ENCODE measurements around the gene ODAM. TPM values are rescaled to one million over a fixed set of nuclear protein-coding genes. Genes with fewer than 3 reads are reported as not detected.

ODAM gene
- total RNA-seq, result not detected

GRCh38 chr4:70195425-70195824 is at the start of gene ODAM:
Gene ODAM (plus strand): TSS chr4:70195725. CDS start chr4:70196544, 819 bp downstream.

DNA sequence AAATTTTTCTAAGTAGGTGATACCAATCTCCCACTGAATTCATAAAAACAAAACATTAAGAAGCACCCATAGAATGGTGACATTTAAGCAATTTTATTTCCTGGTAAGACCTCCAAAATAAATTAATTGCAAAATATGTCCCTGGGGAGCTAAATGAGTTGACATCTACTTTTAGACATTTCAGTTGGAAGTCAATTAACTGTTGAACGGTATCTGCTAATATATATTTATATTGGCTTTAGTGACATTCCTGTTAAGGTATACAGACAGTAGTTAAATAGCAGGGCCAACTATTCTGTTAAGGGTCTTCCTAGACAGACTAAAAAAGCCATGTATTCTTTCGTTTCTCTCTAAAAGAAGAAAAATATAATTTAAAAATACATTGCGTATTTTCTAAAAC is 41.6 kb upstream of the ODAM start, which contains the start of gene PRR27:
Gene PRR27, plus strand, starts transcription at position 301 of the 400 bp plus-strand sequence. CDS start 139 bp downstream, outside the sequence.

GRCh38 chr4:70225824-70226223 is 30.3 kb downstream of the ODAM start, which contains the start of gene FDCSP:
Gene FDCSP (plus strand): TSS chr4:70226124. CDS start chr4:70231195, 5,071 bp downstream.

DNA sequence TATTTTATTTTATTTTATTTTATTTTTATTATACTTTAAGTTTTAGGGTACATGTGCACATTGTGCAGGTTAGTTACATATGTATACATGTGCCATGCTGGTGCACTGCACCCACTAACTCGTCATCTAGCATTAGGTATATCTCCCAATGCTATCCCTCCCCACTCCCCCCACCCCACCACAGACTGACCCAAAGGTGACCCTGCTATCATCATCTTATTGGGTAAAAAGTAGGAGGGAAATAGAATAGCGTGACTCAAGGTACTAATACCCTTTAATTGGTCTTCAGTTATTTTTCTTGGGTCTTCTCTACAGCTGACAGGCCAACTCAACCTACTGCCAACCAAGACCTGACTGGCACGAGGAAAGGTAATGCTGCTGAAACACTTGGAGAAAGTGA is 46.8 kb downstream of the ODAM start, which contains the start of gene CSN3:
Gene CSN3, plus strand, starts transcription at position 301 of the 400 bp plus-strand sequence. CDS start 2,223 bp downstream, outside the sequence.

Other genes starting within 250 kb of the ODAM start
- not detected for gene CSN2, start 230.0 kb upstream of the ODAM start, total RNA-seq
- gene STATH, start 199.8 kb upstream of the ODAM start, total RNA-seq, result not detected
- gene HTN3, start 167.3 kb upstream of the ODAM start, total RNA-seq, result not detected
- not detected for gene HTN1, start 145.3 kb upstream of the ODAM start, total RNA-seq
- 0.22 TPM for gene PRR27, start 41.5 kb upstream of the ODAM start, total RNA-seq
- gene FDCSP, start 30.4 kb downstream of the ODAM start, total RNA-seq, result not detected
- not detected for gene CSN3, start 46.9 kb downstream of the ODAM start, total RNA-seq
- not detected for gene CABS1, start 139.3 kb downstream of the ODAM start, total RNA-seq
- gene SMR3A, start 165.0 kb downstream of the ODAM start, total RNA-seq, result not detected
- not detected for gene SMR3B, start 187.4 kb downstream of the ODAM start, total RNA-seq
- 9.1 TPM for gene OPRPN, start 202.2 kb downstream of the ODAM start, total RNA-seq